ENCODE results near the gene POU2F3. TPM values are rescaled to one million over a fixed set of nuclear protein-coding genes. Genes with fewer than 3 reads are reported as not detected.

POU2F3 gene
- total and polyA plus RNA-seq, 8 donors: 0.18 to 1.9 (median 1.3) TPM; not detected in 2

DNA sequence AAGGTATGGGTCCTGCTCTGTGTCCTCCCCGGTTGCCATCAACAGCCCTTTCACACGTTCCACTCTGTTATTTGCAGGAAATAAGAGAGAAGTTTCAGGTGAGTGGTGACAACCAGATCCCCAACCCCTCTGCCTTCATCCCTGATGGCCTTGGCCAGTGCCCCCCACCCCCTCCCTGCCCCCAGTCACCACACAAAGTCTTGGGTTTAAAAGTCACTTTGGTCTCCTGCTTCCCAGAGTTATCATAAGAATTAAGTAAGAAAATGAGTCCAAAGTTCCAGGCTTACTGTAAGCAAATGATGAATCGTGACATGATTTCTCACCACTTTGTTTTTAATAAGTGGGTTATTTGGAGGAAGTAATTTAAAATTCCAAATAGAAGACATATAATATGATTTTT lies 38.3 kb upstream of the POU2F3 start:
- Histone ChIP-seq H3K9me3 (no peaks in the 10 kb centered on the region), H3K4me1 (peaks cover 0 to 6% (median 0%) of the 10 kb centered on the region in 4 donors), H3K27ac (no peak overlapping the region), H3K4me3 (no peak overlapping the region), H3K36me3 (no peaks in the 10 kb centered on the region), H3K27me3 (peaks cover 0 to 5% (median 0%) of the 10 kb centered on the region in 3 donors)
- intact Hi-C loops (cut with DNase I; ENCODE audit: low total_unique reads): no loop called here
- 60 to 78% (median 64%) methylated on average over 3 of the region's 3 CpGs for WGBS, 5 donors
- no peak for DNase-seq
- TF ChIP-seq POLR2A (IDR thresholded peaks at IDR 0.05) (no peak), CTCF (IDR thresholded peaks at IDR 0.05) (no peak), EP300 (IDR thresholded peaks at IDR 0.05) (no peak), POLR2AphosphoS5 (IDR thresholded peaks at IDR 0.05) (no peak)

GRCh38 chr11:120203626-120204025 lies 36.3 kb upstream of the POU2F3 start:
- WGBS, 5 donors: 80 to 94% (median 92%) methylated on average over 4 of the region's 4 CpGs
- Histone ChIP-seq H3K27ac (no peak overlapping the region), H3K9me3 (no peaks in the 10 kb centered on the region), H3K4me1 (peaks cover 1 to 14% (median 13%) of the 10 kb centered on the region in 4 donors), H3K27me3 (no peaks in the 10 kb centered on the region), H3K4me3 (no peak overlapping the region), H3K36me3 (no peaks in the 10 kb centered on the region)
- TF ChIP-seq POLR2A (IDR thresholded peaks at IDR 0.05) (no peak), CTCF (IDR thresholded peaks at IDR 0.05) (no peak), POLR2AphosphoS5 (IDR thresholded peaks at IDR 0.05) (no peak), EP300 (IDR thresholded peaks at IDR 0.05) (no peak)
- no peak for DNase-seq
- intact Hi-C loops (cut with DNase I; ENCODE audit: low total_unique reads): no loop called here

GRCh38 chr11:120205596-120206161 lies 34.3 kb upstream of the POU2F3 start:
- H3K4me3 ChIP-seq: no peak overlapping the region
- H3K36me3 ChIP-seq: no peaks in the 10 kb centered on the region
- no peak for DNase-seq
- H3K27me3 ChIP-seq: no peaks in the 10 kb centered on the region
- no peaks in the 10 kb centered on the region for H3K9me3 ChIP-seq
- 81 to 92% (median 88%) methylated on average over 7 of the region's 7 CpGs for WGBS, 5 donors
- H3K27ac ChIP-seq: no peak overlapping the region
- H3K4me1 ChIP-seq: peaks cover 18 to 32% (median 27%) of the 10 kb centered on the region in 4 donors
- intact Hi-C loops (cut with DNase I; ENCODE audit: low total_unique reads): no loop called here
- TF ChIP-seq POLR2AphosphoS5 (IDR thresholded peaks at IDR 0.05) (no peak), EP300 (IDR thresholded peaks at IDR 0.05) (no peak), POLR2A (IDR thresholded peaks at IDR 0.05) (no peak), CTCF (IDR thresholded peaks at IDR 0.05) (no peak)

DNA sequence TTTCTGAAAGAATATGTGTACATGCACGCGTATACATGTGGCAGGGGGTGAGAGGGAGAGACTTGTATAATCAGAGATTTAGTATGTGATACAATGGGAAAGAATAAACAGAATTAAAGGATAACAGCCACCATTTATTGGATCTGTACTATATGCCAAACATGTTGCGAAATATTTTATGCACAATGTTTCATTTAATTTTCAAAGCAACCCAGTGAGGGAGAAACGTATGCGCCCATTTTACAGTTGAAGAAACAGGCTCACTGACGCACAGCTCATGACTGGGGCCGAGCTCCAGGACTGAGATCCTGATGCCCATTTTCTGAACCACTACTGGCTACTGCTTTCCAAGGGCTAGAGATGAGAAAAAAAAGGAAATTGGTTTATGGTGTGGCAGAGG lies 32.4 kb upstream of the POU2F3 start:
- peaks cover 23 to 46% (median 38%) of the 10 kb centered on the region in 4 donors for H3K4me1 ChIP-seq
- intact Hi-C loops (cut with DNase I; ENCODE audit: low total_unique reads): no loop called here
- peaks cover 0 to 6% (median 0%) of the 10 kb centered on the region in 3 donors for H3K27me3 ChIP-seq
- peak overlapping the region in 4 of 5 donors; percentile 47 to 93 (median 89) for H3K27ac ChIP-seq
- no peak for TF ChIP-seq POLR2A (IDR thresholded peaks at IDR 0.05)
- no peak for TF ChIP-seq CTCF (IDR thresholded peaks at IDR 0.05)
- TF ChIP-seq POLR2AphosphoS5 (IDR thresholded peaks at IDR 0.05): no peak
- TF ChIP-seq EP300 (IDR thresholded peaks at IDR 0.05): no peak
- H3K36me3 ChIP-seq: no peaks in the 10 kb centered on the region
- H3K9me3 ChIP-seq: no peaks in the 10 kb centered on the region
- no peak for DNase-seq
- 72 to 80% (median 75%) methylated on average over 7 of the region's 7 CpGs for WGBS, 5 donors
- no peak overlapping the region for H3K4me3 ChIP-seq

Data from stomach (tissue), 9 donors.